Superior temporal gyrus (tissue), 1 donor: ENCODE results near the gene MORN3.
"Not testable (repeated sequence)": the region's sequence is repeated elsewhere in the genome, so short reads cannot be mapped to it uniquely, and the experiment has no call there.

ENCODE experiments used
- DNase-seq: peaks from one replicate; pipeline ENCODE4 v3.0.0-alpha.2; 2016; ENCODE audit errors: extremely low spot score

MORN3 gene

GRCh38 chr12:121669521-121669900, at the start of gene MORN3:
TSS of gene MORN3 (minus strand) at chr12:121669654. CDS start at chr12:121669483, 171 bp downstream.
- DNase-seq = no peak

GRCh38 chr12:121718653-121719239, 49.3 kb upstream of the MORN3 start:
- DNase-seq = no peak

- no peak for DNase-seq
Measured at GRCh38 chr12:121717041-121717699, 47.7 kb upstream of the MORN3 start.

GRCh38 chr12:121715862-121716435, 46.5 kb upstream of the MORN3 start:
- no peak for DNase-seq

GRCh38 chr12:121715055-121715454, 45.6 kb upstream of the MORN3 start:
- not testable (repeated sequence) for DNase-seq

- no peak for DNase-seq
Measured at GRCh38 chr12:121713793-121714192, 44.3 kb upstream of the MORN3 start.

GRCh38 chr12:121713257-121713777, 43.9 kb upstream of the MORN3 start:
- no peak for DNase-seq

GRCh38 chr12:121712461-121713256, 43.2 kb upstream of the MORN3 start, which contains the start of gene TMEM120B:
TSS of gene TMEM120B (plus strand) at chr12:121712752. CDS start at chr12:121712896, 144 bp downstream.
- DNase-seq = peak; percentile 83

GRCh38 chr12:121712190-121712460, 42.7 kb upstream of the MORN3 start:
- peak; percentile 46 for DNase-seq

GRCh38 chr12:121711361-121712189, 42.1 kb upstream of the MORN3 start:
- no peak for DNase-seq

GRCh38 chr12:121709478-121709961, 40.1 kb upstream of the MORN3 start:
- no peak for DNase-seq

GRCh38 chr12:121709064-121709424, 39.6 kb upstream of the MORN3 start:
- not testable (repeated sequence) for DNase-seq

GRCh38 chr12:121708313-121709063, 39.0 kb upstream of the MORN3 start:
- no peak for DNase-seq

- DNase-seq = no peak
Measured at GRCh38 chr12:121705514-121705913, 36.1 kb upstream of the MORN3 start.

GRCh38 chr12:121702944-121703343, 33.5 kb upstream of the MORN3 start:
- no peak for DNase-seq

- DNase-seq = no peak
Measured at GRCh38 chr12:121701667-121702277, 32.3 kb upstream of the MORN3 start.

GRCh38 chr12:121697861-121698260, 28.4 kb upstream of the MORN3 start:
- DNase-seq = not testable (repeated sequence)

GRCh38 chr12:121697093-121697698, 27.7 kb upstream of the MORN3 start:
- DNase-seq = peak; percentile 92

- DNase-seq = no peak
Measured at GRCh38 chr12:121693155-121693687, 23.8 kb upstream of the MORN3 start.
